Measurements from ENCODE around the gene CD109.
A peak's percentile ranks its signal among the peaks of the same experiment; 100 is the strongest.
"Not testable (repeated sequence)": the region's sequence is repeated elsewhere in the genome, so short reads cannot be mapped to it uniquely, and the experiment has no call there.

The CD109 gene

GRCh38 chr6:73671911-73672685 is 23.9 kb upstream of the CD109 start:
- H3K27ac ChIP-seq, result no peak overlapping the region
- H3K4me3 ChIP-seq, result no peak overlapping the region
- no peak for TF ChIP-seq CTCF (IDR thresholded peaks at IDR 0.05)
- no peak for DNase-seq (ENCODE audit: low spot score)

DNA sequence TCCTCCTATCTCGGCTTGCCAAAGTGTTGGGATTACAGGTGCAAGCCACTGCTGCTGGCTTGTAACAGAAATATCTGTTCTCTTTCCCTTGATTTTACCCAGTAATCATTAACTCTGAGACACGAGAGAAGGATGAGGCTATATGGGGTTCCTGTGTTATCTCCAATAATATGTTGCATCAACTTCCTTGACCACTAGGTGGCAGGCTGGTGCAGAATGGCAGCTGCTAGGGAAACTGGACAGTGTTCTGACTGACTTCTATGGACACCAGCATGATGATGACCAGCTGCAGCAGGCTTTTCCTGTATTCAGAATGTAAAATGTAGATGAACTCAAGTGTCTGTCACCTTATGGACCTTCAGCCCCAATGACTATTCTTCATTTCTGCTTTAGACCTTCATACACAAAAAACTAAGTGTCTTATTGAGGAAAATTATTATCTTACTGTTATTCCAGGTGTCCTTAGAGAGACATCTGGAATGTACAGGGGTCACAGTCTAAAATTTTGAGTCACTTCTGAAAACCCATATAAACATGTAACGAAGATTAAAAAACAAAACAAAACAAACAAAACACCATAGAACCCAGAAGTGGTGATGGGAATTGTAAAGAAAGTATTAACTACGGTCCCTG is 20.4 kb upstream of the CD109 start:
- TF ChIP-seq CTCF (IDR thresholded peaks at IDR 0.05), result peak; percentile 72
- Histone ChIP-seq H3K4me3 (no peak overlapping the region), H3K27ac (no peak overlapping the region)
- no peak for DNase-seq (ENCODE audit: low spot score)

- Histone ChIP-seq H3K27ac (no peak overlapping the region), H3K4me3 (no peak overlapping the region)
- TF ChIP-seq CTCF (IDR thresholded peaks at IDR 0.05), result no peak
- DNase-seq (ENCODE audit: low spot score), result no peak
These were observed 17.0 kb upstream of the CD109 start for GRCh38 chr6:73679009-73679408.

DNA sequence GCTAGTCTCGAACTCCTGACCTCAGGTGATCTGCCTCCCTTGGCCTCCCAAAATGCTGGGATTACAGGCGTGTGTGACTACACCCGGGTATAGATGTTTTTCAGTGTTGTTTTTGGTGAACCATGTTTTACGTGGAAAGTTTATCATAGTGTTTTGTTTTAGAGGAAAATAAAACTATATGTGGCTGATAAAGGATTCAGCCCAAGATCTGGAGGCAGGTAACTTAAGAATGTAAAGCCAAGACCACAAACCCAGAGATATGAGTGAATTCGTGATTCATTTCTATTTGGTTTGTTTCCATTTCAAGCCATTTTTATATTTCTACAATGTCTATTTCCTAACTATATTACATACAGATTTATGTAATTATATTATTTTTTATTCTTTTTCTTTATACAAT is 16.2 kb upstream of the CD109 start:
- DNase-seq (ENCODE audit: low spot score); H3K4me3 ChIP-seq; H3K27ac ChIP-seq: not testable (repeated sequence)

DNA sequence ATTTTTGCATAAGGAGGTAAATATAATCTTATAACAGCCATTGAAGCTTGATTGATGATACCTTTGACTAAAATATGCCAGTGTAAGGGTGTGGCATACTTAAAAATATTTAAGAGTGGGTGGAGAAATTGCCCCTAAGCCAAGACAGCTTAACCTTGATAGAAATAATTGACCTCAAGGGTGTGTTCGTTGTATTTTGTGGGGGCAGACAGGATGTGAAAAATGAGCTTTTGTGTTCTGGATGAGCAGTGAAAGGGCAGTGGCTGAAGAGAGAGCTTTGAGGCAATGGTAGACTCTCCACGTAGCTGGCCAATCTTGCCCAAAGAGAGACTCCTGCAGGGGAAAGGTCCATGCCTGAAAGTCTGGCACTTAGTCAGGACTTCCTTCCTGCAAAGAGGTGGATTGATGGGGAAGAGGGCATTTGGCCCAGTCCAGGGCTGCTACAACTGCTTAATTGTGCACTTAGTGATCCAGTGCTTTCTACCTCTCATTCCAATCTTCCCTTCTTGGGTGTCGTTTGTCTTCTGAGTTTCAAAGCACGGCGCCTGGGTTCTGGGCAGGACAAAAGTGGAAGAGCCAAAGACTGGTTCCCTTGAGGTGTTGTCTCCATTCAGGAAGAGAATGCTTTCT is 15.6 kb upstream of the CD109 start:
- Histone ChIP-seq H3K4me3 (no peak overlapping the region), H3K27ac (no peak overlapping the region)
- no peak for TF ChIP-seq CTCF (IDR thresholded peaks at IDR 0.05)
- no peak for DNase-seq (ENCODE audit: low spot score)

- not testable (repeated sequence) for H3K4me3 ChIP-seq; DNase-seq (ENCODE audit: low spot score); H3K27ac ChIP-seq
These were observed 12.4 kb upstream of the CD109 start for GRCh38 chr6:73683574-73683973.

- DNase-seq (ENCODE audit: low spot score), result no peak
- Histone ChIP-seq H3K27ac (no peak overlapping the region), H3K4me3 (no peak overlapping the region)
- TF ChIP-seq CTCF (IDR thresholded peaks at IDR 0.05), result no peak
These were observed 7.7 kb upstream of the CD109 start for GRCh38 chr6:73688351-73688750.

DNA sequence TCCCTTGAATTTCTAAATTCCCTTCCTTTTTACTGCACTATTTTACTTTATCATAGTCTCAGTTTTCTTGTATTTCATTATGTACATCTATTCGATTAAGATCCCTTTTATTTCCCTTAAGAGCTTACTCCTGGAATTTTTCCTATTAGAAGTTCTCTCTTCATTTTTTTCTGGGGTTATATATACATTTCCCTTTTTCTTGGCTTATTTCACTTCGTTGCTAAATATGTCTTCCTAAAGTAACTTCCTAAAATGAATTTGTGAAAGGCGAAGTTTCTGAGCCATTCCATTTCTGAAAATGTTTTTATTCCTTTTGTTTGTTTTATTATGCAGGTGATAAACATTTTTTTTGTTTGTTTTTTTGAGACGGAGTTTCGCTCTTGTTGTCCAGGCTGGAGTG is 5.9 kb upstream of the CD109 start:
- no peak for TF ChIP-seq CTCF (IDR thresholded peaks at IDR 0.05)
- Histone ChIP-seq H3K4me3 (no peak overlapping the region), H3K27ac (no peak overlapping the region)
- DNase-seq (ENCODE audit: low spot score), result no peak
